Stomach (tissue), 4 donors: ENCODE measurements around the gene OR56B1.

Experiments used
- EP300 ChIP-seq: sonication (generic); formaldehyde crosslinking; IDR thresholded peaks from one replicate; pipeline ENCODE4 v1.6.1; 2017; ENCODE audit warnings: antibody characterized with exemption
- POLR2A ChIP-seq, 4 donors: fragments of 450-650 bp; IDR thresholded peaks; one replicate each; pipeline ENCODE4 v1.6.1; 2016; ENCODE audit warnings: antibody characterized with exemption in 4 of 4, control low read depth in 2 of 4, mild to moderate bottlenecking in 1 of 4, moderate library complexity in 1 of 4
- TF ChIP-seq, protein P1 (sequence below), 7 experiments: fragments of 450-650 bp in 4 of 7; fragments of 200-600 bp in 3 of 7; sonication (generic) in 3 of 7; IDR thresholded peaks; one replicate each; pipeline ENCODE4 v1.5.1; 2016 to 2019; ENCODE audit warnings: antibody characterized with exemption in 7 of 7, control low read depth in 2 of 7, mild to moderate bottlenecking in 1 of 7

GRCh38 chr11:5695580-5695979 lies 40.7 kb upstream of the OR56B1 start:
- TF ChIP-seq, protein P1, sequence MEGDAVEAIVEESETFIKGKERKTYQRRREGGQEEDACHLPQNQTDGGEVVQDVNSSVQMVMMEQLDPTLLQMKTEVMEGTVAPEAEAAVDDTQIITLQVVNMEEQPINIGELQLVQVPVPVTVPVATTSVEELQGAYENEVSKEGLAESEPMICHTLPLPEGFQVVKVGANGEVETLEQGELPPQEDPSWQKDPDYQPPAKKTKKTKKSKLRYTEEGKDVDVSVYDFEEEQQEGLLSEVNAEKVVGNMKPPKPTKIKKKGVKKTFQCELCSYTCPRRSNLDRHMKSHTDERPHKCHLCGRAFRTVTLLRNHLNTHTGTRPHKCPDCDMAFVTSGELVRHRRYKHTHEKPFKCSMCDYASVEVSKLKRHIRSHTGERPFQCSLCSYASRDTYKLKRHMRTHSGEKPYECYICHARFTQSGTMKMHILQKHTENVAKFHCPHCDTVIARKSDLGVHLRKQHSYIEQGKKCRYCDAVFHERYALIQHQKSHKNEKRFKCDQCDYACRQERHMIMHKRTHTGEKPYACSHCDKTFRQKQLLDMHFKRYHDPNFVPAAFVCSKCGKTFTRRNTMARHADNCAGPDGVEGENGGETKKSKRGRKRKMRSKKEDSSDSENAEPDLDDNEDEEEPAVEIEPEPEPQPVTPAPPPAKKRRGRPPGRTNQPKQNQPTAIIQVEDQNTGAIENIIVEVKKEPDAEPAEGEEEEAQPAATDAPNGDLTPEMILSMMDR (IDR thresholded peaks at IDR 0.05): no peak
- no peak for TF ChIP-seq EP300
- no peak for TF ChIP-seq POLR2A (IDR thresholded peaks at IDR 0.05)
